Activated gamma-delta T cell (primary cell): ENCODE results near the gene SCGB1C1.

Source experiments
- DNase-seq: peaks from one replicate; lab custom pipeline; 2025; lab: John Stamatoyannopoulos, UW

Gene SCGB1C1

DNA sequence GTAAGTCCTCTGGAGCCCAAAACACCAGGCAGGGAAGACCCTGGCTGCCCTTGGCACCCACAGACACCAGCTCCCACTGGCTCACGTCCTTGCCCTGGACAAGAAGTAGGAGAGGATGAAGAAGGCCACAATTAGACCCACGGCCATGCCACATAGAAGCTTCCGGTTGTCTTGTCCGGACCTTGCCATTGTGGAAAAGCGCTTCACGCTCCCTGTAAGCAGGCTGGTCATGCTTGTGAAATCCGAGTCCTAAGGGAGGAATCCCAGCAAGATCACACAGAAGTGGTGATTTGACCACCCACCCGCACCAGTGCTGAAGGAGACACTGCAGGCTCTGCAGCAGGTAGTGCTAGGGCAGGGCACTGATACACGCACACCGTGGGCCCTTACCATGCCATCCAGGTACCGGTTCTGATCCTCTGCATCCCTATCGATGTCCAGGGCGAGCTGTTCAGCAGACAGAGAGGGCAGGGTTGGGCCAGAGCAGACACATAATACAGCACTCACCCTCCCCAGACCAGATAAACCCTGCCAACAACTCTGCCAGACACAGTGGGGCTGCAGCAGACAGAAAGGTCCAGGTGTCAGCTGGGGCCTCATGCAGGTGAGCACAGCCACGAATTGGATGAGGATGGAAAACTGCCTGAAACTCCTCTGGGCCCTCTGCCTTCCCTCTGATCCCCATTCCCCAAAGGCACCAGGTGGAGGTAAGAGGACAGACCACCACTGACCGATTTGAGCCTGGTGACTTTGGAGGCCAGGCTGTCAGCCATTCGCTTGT, 12.5 kb downstream of the SCGB1C1 start:
- no peak for DNase-seq

DNA sequence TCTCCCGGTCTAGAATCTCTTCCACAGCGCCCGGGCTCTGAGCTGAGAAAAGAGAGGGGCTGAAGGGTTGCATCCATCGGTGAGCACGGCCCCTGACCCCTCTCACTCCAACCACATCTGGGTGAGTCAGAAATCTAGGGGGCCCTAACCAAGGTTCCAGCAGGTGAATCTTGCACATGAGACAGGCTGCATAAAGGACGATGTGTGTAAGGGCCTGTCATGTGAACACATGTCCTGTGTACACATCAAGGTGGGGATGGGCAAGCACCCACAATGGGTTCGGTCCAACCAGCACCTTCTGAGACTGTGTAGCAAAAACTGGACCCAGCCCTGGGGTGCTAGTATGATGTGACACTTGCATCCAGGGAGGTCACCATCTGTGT, 13.1 kb downstream of the SCGB1C1 start:
- no peak for DNase-seq

DNA sequence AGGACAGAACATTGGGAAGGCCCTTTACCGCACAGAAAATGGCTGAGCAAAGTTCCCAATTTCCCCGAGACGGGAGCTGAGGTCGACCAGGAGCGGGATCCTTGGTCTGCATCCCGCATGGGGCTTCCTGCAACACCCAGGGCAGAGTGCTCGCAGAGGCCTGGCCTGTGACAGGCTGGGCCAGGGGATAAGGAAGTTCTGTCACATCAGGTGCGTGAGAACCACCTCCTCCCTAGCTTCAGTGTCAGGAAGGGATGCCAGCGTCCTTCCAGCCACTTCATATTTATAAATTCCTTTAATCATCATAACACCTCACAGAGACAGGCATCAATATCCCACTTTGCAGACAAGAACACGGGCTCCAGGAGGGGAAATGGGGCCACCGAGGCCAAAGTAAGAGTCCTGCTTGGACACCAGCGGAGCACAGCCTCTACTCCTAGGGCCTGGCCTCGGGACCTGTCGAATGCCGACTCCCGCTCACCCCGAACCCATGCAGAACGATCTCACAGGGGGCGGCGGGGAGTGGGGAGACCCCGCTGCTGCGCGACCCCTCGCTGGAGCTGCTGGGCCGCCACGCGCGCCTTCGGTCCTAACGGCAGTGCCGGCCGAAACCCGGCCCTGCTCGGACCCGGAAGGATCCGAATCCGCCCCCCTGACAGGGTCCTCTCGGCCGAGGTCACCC, 13.8 kb downstream of the SCGB1C1 start:
- no peak for DNase-seq

DNA sequence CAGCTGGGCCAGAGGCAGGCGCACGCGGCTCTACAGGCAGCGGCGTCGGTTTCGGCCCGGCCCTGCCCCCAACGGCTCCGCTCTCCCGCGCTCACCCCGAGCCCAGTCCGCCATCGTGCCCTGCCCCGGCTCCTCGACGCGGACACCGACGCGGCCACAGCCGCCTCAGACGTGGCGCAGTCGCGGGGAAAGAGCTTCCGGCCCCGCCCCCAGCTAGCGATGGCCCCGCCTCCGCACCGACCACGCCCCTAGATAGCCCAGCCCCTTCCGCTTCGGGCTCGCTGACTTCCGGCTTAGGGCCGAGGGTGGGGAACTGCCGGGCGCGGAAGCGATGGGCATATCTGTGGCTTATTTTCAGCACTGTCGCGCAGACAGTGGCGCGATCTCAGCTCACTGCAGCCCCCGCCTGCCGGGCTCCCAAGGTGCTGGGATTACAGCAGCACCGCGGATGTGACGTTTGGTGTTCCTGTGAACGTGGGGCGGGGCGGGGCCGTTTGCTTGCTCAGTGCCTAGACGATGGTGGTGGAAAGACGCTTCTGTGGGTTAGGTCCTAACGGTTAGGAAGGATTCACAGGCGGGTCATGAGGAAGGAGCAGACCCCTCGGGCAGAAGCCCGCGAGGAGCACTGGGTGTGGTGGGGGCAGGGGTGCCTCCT, 14.5 kb downstream of the SCGB1C1 start, which contains the start of the genes BET1L and RIC8A:
BET1L (minus strand) TSS at position 192 of the 655 bp plus-strand sequence; CDS start at position 114, 78 bp downstream.
RIC8A (plus strand) TSS at position 501 of the 655 bp plus-strand sequence. CDS start 1,147 bp downstream, outside the sequence.
- peak; percentile 94 for DNase-seq

DNA sequence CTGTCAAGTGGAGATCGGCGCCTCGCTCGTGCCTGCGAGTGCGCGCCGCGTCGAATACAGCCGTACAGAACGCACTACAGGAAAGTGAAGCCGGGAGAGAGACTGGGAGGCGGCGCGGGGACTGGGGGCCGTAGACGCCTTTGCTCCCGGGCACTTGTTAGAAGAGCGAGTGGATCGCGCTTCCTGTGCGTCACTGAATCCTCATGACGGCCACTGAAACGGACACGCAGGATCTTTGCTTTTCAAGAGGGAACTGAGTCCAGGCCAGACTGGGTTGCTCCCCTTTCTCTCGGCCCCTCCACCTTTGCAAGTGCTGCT, 14.9 kb downstream of the SCGB1C1 start:
- DNase-seq: no peak

DNA sequence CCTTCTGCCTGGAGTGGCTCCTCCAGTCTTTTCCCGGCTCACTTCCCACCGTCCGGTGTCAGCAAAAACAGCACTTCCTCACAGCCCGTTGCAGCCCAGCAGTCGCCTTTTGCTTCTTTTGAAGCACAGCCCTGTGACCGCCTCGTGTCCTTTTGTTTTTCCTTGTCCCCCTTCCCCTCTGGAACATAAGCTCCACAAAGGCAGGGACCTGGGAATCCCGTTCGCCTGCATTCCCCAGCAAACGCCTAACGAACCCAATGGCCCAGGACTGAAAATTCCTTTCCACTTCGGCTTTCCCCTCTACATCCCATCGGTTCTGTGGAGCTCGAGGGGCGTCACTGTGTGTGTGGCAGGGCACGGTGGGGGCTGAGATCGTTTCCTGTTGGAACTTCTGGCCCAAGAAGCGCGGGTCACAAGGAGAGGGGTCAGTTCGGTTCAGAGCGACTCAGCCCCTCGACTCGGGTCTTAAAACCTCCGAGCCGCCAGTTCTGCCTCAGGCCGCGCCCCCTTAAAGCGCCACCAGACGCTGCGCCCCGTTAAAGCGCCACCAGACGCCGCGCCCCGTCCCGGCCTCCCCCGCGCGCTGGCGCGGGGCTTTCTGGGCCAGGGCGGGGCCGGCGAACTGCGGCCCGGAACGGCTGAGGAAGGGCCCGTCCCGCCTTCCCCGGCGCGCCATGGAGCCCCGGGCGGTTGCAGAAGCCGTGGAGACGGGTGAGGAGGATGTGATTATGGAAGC, 15.5 kb downstream of the SCGB1C1 start:
- DNase-seq: peak; percentile 79

DNA sequence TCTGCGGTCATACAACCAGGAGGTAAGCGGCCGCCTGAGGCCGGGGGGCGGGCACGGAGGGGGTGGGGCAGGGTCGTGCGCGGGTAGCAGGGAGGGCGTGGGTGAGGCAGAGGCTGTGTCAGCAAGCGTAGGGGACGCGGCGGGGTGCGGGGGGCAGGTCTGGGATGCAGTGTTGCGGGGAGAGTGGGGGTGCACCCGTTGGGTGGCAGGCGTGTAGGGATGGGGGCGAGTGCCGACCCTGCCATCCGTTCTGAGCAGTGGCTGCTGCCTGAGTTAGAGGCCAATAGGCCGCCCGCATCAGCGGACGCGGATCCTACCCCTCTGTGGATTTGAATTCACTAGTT, 16.0 kb downstream of the SCGB1C1 start:
- DNase-seq: no peak

DNA sequence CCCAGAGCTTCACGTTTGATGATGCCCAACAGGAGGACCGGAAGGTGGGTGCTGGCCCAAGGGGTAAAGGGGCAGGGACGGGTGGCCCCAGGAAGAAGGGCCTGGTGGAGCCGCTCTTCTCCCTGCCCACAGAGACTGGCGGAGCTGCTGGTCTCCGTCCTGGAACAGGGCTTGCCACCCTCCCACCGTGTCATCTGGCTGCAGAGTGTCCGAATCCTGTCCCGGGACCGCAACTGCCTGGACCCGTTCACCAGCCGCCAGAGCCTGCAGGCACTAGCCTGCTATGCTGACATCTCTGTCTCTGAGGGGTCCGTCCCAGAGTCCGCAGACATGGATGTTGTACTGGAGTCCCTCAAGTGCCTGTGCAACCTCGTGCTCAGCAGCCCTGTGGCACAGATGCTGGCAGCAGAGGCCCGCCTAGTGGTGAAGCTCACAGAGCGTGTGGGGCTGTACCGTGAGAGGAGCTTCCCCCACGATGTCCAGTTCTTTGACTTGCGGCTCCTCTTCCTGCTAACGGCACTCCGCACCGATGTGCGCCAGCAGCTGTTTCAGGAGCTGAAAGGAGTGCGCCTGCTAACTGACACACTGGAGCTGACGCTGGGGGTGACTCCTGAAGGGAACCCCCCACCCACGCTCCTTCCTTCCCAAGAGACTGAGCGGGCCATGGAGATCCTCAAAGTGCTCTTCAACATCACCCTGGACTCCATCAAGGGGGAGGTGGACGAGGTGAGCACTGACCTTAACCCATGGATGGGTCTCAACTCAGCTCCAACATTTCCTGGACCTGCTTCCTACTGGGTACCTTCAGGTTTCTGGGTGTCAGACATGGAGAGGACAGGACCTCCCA, 16.6 kb downstream of the SCGB1C1 start:
- DNase-seq: no peak

DNA sequence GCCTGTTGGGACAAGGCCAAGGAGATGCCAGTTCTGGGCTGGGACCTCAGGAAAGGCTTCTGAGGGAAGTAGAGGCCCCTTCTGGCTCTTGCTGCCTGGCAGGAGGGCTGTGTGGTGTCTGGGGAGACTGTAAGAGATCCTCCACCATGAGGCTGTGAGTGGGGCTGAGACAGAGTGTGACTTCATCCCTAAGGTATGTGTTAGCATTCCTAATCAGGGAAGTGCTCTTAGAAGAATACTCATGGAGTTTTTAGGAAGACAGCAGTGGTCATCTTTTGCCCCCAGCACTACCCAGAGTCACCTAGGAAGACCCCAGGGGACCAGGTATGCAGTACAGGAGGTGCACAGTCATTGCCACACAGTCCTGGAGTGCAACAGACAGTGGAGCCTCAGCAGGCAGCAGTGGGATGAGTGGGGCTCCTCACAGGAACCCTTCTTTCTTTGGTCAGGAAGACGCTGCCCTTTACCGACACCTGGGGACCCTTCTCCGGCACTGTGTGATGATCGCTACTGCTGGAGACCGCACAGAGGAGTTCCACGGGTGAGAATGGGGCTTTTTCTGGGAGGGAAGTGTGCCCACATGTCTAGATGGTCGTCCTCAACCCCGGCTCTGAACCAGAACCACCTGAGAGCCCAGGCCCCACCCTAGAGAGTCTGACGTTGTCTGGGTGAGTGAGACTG, 17.4 kb downstream of the SCGB1C1 start:
- no peak for DNase-seq

DNA sequence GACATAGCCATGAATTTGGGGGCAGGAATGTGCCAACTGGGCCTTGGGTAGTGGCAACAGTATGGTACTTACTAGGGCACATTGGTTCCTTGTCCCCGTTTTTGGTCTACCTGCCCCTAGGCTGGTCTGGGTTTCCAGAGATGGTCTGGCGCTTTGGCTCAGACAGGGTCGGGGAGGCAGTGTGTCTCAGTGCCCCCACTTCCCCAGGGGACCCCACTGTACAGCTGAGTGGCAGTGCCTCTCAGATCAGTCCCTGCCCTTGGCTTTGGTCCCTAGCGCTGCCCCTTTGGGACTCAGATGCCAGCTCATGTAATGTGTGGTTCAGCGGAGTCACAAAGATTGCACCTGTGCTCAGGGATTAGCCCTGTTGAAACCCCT, 17.9 kb downstream of the SCGB1C1 start:
- no peak for DNase-seq

DNA sequence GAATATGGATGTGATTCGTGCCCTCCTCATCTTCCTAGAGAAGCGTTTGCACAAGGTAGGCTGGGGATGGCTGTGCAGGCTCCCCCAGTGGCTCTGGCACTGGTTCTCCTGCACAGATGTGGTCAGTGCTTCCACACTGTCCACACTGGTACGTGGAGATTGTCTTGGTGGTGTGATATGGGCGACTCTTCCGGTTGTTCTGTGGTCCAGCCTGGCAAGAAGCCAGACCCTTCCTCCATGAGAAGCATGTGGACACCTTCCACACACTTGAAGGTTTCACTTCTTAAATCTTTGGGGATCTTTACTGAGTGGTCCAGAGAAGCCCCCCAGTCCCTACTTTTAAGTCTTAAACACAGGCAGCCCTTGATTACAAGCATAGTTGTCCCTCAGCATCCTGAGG, 18.4 kb downstream of the SCGB1C1 start:
- DNase-seq: no peak

DNA sequence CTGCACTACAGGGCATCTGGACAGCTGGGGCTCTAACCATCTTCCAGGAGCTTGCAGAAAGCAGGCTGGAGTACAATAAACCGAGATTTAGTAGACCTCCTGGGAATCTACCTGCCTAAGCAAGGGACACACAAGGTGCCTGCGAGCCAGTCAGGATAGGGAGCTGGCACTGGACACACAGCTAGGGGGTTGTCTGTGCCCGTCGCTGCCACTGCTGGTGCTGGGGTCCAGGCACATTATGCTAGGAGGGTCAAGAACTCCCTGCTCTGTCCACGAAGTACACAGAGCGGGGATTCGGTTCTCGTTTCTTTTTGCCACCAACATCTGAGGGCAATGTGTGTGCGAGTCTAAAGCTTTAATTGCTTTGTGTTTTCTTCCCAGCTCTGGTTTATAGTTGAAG, 18.9 kb downstream of the SCGB1C1 start:
- DNase-seq: no peak

DNA sequence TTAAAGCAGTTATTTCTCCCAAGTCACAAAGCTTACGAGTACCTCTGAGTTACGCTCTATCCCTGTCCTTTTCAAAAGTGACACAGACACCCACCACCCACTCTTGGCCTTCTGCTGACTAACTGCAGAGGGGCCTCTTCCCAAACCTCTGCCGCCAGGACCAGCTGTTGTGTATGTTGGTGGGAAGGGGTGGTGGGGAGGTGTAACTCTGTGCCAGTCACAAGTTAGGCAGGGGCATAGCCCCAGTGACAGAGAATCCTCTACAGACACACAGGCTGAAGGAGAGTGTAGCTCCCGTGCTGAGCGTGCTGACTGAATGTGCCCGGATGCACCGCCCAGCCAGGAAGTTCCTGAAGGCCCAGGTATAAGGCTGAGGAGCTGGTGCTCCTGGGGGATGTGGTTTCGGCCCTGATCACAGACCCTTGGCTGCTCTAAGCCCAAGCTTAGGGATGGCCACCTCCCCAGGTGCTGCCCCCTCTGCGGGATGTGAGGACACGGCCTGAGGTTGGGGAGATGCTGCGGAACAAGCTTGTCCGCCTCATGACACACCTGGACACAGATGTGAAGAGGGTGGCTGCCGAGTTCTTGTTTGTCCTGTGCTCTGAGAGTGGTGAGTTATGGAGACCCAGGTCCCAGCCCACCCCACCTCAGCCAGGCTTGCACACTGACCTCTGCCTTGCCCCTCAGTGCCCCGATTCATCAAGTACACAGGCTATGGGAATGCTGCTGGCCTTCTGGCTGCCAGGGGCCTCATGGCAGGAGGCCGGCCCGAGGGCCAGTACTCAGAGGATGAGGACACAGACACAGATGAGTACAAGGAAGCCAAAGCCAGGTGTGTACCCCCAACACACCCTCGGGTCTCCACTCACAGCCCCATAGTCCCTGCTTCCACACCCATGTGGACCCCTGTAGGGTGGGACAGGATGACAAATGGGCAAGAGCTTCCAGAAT, 19.5 kb downstream of the SCGB1C1 start:
- no peak for DNase-seq

DNA sequence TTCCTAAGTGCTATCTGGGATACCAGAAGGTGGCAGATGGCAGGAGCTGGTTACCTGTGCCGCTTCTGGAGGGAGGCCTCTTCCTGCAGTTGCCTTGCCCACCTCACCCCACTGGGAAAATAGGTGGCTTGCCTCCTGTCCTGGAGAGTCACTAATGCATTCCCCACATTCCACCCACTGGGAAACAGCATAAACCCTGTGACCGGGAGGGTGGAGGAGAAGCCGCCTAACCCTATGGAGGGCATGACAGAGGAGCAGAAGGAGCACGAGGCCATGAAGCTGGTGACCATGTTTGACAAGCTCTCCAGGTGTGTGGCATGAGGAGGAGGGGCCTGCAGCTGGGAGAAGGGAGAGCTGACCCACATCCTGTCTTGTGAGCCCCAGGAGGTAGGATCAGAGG, 20.2 kb downstream of the SCGB1C1 start:
- DNase-seq: no peak

DNA sequence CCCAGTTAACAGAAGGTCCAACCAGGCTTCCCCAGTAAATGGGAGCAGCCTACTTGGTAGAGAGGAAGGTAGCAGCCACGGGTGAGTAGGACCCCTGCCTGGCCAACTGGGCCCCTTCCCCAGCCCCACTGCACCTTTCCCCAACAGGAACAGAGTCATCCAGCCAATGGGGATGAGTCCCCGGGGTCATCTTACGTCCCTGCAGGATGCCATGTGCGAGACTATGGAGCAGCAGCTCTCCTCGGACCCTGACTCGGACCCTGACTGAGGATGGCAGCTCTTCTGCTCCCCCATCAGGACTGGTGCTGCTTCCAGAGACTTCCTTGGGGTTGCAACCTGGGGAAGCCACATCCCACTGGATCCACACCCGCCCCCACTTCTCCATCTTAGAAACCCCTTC, 21.2 kb downstream of the SCGB1C1 start:
- no peak for DNase-seq

DNA sequence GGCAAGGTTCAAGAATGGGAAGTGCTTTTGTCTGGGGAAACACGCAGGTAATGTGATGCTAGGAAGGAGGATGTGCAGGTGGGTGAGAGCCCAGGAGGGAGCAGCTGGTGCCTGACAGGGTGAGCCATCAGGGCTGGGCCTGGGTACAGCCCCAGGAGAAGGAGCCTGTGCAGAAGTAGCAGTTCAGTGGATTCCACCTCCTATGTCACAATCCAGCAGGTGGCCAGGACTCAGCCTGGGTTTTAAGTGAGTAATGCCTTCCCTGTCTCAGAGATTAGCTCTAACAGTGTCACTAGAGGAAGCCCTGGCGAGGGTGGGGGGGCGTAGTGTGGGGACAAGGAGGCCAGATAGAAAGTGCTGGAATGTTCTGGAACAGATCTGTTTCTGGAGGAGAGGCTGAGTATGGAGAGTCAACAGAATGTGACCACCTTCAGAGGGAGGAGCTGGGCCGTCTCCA, 22.7 kb downstream of the SCGB1C1 start:
- no peak for DNase-seq

DNA sequence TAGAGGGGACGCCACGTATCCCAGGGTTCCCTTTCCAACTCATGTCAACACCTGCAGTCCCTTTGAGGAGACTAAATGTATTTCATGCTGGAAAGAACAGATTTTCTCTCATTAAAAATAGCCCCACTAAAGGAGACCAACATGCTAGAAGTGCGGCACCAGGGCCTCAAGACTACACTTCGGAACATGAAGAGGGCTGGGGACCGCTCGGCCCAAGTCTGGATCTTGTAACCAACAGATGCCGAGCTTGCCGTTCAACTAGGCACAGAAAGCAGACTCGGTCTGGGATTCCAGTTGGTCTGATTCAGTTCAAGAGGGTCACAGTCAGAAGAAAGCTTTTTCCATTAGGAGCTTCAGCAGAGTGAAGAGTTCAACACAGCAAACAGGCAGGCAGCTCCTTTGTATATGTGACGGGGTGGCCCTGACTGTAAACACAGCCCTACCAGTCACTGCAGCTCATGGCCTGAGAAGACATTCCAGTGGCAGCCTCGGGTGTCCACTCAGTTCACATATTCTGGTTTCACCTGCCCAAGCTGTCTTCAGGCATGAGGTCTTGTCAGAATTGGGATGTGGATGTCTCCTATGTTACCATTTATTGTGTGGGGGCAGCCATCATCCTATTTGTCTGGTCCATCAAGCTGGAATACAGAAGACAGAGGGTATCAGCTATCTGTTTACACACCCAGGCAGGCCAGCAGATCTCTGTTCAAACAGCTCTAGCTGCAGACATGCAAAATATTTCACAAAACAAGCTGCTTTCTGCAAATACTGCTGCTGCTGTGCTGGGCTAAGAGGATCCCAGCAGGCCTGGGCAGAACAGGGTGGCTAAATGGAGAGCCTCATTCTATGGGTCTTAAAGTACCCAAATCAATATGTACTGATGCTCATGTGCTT, 23.4 kb downstream of the SCGB1C1 start:
- DNase-seq: no peak

DNA sequence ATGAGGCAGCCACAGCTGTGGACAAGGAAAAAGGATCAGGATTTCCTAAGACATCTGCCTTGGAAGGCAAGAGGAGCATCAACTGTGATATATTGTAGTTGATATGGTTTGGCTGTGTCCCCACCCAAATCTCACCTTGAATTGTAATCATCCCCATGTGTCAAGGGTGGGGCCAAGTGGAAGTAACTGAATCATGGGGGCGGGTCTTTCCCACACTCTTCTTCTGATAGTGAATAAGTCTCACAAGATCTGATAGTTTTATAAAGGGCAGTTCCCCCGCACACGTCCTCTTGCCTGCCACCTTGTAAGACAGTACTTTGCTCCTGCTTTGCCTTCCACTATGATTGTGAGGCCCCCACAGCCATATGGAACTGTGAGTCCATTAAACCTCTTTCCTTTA, 24.8 kb downstream of the SCGB1C1 start:
- DNase-seq: no peak
